ENCODE results near the gene ANKK1.

DNA sequence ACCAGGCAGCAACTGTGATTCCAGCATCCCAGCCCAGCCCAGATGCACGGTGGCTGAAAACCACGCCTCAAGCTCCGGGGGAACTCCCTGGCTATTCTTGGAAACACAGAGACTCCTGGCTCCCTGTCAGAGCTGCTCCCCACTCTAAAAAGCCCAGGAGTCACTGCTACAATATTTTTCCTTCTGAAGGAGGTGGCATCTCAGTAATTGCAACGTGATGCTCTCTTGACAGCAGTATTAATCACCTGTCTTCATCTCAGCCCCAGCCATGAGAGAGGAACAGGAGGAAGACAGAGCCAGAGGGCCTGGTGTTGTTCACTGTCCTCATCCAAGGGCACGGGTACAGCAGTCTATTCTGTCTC lies 60.7 kb downstream of the ANKK1 start:
- TF ChIP-seq, protein P1, sequence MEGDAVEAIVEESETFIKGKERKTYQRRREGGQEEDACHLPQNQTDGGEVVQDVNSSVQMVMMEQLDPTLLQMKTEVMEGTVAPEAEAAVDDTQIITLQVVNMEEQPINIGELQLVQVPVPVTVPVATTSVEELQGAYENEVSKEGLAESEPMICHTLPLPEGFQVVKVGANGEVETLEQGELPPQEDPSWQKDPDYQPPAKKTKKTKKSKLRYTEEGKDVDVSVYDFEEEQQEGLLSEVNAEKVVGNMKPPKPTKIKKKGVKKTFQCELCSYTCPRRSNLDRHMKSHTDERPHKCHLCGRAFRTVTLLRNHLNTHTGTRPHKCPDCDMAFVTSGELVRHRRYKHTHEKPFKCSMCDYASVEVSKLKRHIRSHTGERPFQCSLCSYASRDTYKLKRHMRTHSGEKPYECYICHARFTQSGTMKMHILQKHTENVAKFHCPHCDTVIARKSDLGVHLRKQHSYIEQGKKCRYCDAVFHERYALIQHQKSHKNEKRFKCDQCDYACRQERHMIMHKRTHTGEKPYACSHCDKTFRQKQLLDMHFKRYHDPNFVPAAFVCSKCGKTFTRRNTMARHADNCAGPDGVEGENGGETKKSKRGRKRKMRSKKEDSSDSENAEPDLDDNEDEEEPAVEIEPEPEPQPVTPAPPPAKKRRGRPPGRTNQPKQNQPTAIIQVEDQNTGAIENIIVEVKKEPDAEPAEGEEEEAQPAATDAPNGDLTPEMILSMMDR (IDR thresholded peaks at IDR 0.05) = no peak
- no peak for TF ChIP-seq POLR2AphosphoS5 (IDR thresholded peaks at IDR 0.05; ENCODE audit: insufficient read depth in 1 of 2, low read depth in 1 of 2)
- TF ChIP-seq POLR2A (IDR thresholded peaks at IDR 0.05) = no peak

All from vagina (tissue), 2 donors.